Trophoblast cell (in vitro differentiated cells and primary cell): ENCODE data around the gene CNTNAP4. TPM values are rescaled to one million over a fixed set of nuclear protein-coding genes. Genes with fewer than 3 reads are reported as not detected.
A peak's percentile ranks its signal among the peaks of the same experiment; 100 is the strongest.

ENCODE experiments used
- DNase-seq, 2 donors: peaks; one replicate each; pipeline ENCODE4 v3.0.0-alpha.2; 2016
- H2AFZ ChIP-seq: 2 replicates; pipeline ENCODE4 v1.6.1; 2013; ENCODE audit warnings: low read length, moderate library complexity, mild to moderate bottlenecking; ENCODE audit not compliant: insufficient read depth, poor library complexity
- H2AK5ac ChIP-seq: 2 replicates; pipeline ENCODE4 v1.6.1; 2013; ENCODE audit warnings: mild to moderate bottlenecking, low read length
- H2BK120ac ChIP-seq: 2 replicates; pipeline ENCODE4 v1.6.1; 2013; ENCODE audit warnings: low read length, mild to moderate bottlenecking, moderate library complexity; ENCODE audit not compliant: insufficient read depth, poor library complexity
- H2BK12ac ChIP-seq: 2 replicates; pipeline ENCODE4 v1.6.1; 2013; ENCODE audit warnings: mild to moderate bottlenecking, low read length, moderate library complexity
- H2BK5ac ChIP-seq: 2 replicates; pipeline ENCODE4 v1.6.1; 2013; ENCODE audit warnings: low read length, low read depth, moderate library complexity, mild to moderate bottlenecking; ENCODE audit not compliant: poor library complexity
- H3K14ac ChIP-seq: 2 replicates; pipeline ENCODE4 v1.6.1; 2013; ENCODE audit warnings: mild to moderate bottlenecking, low read length
- H3K18ac ChIP-seq: 2 replicates; pipeline ENCODE4 v1.6.1; 2013; ENCODE audit warnings: mild to moderate bottlenecking, low read length
- H3K23ac ChIP-seq: 2 replicates; pipeline ENCODE4 v1.6.1; 2013; ENCODE audit warnings: low read length
- H3K27ac ChIP-seq: 2 replicates; pipeline ENCODE4 v1.5.1; 2013; ENCODE audit warnings: low read depth, mild to moderate bottlenecking, inconsistent platforms, low read length, moderate library complexity
- H3K27me3 ChIP-seq: 2 replicates; pipeline ENCODE4 v1.6.1; 2013; ENCODE audit warnings: inconsistent platforms, mild to moderate bottlenecking, low read length, moderate library complexity; ENCODE audit not compliant: insufficient read depth
- H3K36me3 ChIP-seq, 2 experiments: 1 replicate in 1 of 2; 2 replicates in 1 of 2; pipeline ENCODE4 v1.6.1; 2013; ENCODE audit warnings: low read length in 2 of 2, mild to moderate bottlenecking in 2 of 2, moderate library complexity in 1 of 2; ENCODE audit not compliant: insufficient read depth in 2 of 2, control insufficient read depth in 1 of 2
- H3K4ac ChIP-seq: 2 replicates; pipeline ENCODE4 v1.6.1; 2013; ENCODE audit warnings: low read depth, mild to moderate bottlenecking, low read length, moderate library complexity
- H3K4me1 ChIP-seq, 2 experiments: 1 replicate in 1 of 2; 2 replicates in 1 of 2; pipeline ENCODE4 v1.6.1; 2013; ENCODE audit warnings: low read length in 2 of 2, mild to moderate bottlenecking in 2 of 2, moderate library complexity in 1 of 2; ENCODE audit not compliant: insufficient read depth in 2 of 2, control insufficient read depth in 1 of 2
- H3K4me2 ChIP-seq: 2 replicates; pipeline ENCODE4 v1.6.1; 2013; ENCODE audit warnings: inconsistent platforms, mild to moderate bottlenecking, low read length, moderate library complexity
- H3K4me3 ChIP-seq: 2 replicates; pipeline ENCODE4 v1.5.1; 2013; ENCODE audit warnings: mild to moderate bottlenecking, low read depth, low read length, inconsistent platforms
- H3K79me1 ChIP-seq: one replicate; pipeline ENCODE4 v1.6.1; 2013; ENCODE audit warnings: low read length
- H3K79me2 ChIP-seq: 2 replicates; pipeline ENCODE4 v1.6.1; 2013; ENCODE audit warnings: low read length, mild to moderate bottlenecking; ENCODE audit not compliant: control insufficient read depth, insufficient read depth, poor library complexity
- H3K9ac ChIP-seq: 2 replicates; pipeline ENCODE4 v1.6.1; 2013; ENCODE audit warnings: mild to moderate bottlenecking, low read length
- H3K9me3 ChIP-seq: 2 replicates; pipeline ENCODE4 v1.6.1; 2013; ENCODE audit warnings: low read depth, mild to moderate bottlenecking, control low read depth, inconsistent platforms, low read length; ENCODE audit not compliant: insufficient read depth
- H4K12ac ChIP-seq: 2 replicates; pipeline ENCODE4 v1.6.1; 2013; ENCODE audit warnings: low read depth, mild to moderate bottlenecking, low read length, moderate library complexity
- H4K8ac ChIP-seq: 2 replicates; pipeline ENCODE4 v1.6.1; 2013; ENCODE audit warnings: low read depth, mild to moderate bottlenecking, low read length, moderate library complexity
- H4K91ac ChIP-seq: one replicate; pipeline ENCODE4 v1.6.1; 2013; ENCODE audit warnings: low read depth, mild to moderate bottlenecking, low read length, moderate library complexity
- WGBS: extraction: QIAGEN DNeasy Blood & Tissue Kit; methylation state at CpG from one replicate; pipeline ENCODE4 v1.1.7; 2013; ENCODE audit warnings: missing lambda C conversion rate; ENCODE audit not compliant: insufficient read length, insufficient coverage; ENCODE audit errors: extremely low coverage; 5-methylcytosine and 5-hydroxymethylcytosine counted together
- polyA plus RNA-seq: library from polyadenylated mRNA; stranded (reverse); fragments of 200-250 nt; gene quantifications from 2 replicates; pipeline ENCODE4 v1.2.3, GENCODE V29; 2013

The CNTNAP4 gene
- polyA plus RNA-seq: 0.01 and 0.03 TPM in 2 replicates

DNA sequence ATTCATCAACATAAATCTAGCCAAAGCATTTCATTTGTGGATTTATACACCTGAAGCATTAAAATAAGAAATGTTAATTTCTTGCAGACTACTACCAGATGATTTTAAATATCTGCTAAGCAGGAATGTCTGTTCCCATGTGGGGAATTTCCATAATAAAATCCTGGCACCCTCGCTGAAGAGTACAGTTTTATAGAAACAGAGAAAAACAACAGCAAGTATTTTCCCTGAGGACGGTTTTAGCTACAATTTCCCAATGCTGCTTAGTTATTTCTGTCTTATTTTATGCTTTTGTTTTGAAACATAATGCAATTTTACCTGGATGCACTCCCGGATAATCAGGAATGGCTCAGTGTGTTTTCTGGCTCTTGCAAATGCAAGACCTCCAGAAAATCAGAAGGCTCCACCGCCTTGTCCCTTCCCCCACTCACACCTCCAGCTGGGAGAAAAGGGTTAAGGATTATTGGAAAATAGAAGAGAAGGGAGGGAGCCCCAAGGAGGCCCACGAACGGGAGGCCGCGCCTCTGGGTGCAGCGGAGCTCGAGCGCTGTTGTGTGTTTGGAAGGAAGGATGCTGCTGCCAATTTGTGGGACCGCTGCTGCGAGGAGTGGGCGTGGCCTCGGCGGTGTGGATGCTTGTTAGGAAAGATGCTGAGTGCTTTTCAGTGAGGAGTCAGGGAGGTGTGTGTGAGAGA is at the start of gene CNTNAP4:
Gene CNTNAP4 (plus strand): TSS at position 657 of the 694 bp plus-strand sequence. CDS start 262 bp downstream, outside the sequence.
- no peaks in the 10 kb centered on the region for H3K9me3 ChIP-seq
- no peaks in the 10 kb centered on the region for H3K27me3 ChIP-seq
- H3K79me2 ChIP-seq: no peaks in the 10 kb centered on the region
- no peak within 1 kb of the TSS for H4K8ac ChIP-seq
- no peak within 1 kb of the TSS for H2BK5ac ChIP-seq
- H3K79me1 ChIP-seq: no peaks in the 10 kb centered on the region
- H2AFZ ChIP-seq: no peak within 1 kb of the TSS
- no peak within 1 kb of the TSS for H2AK5ac ChIP-seq
- H3K18ac ChIP-seq: no peak within 1 kb of the TSS
- no peaks in the 10 kb centered on the region for H3K4me1 ChIP-seq
- H4K12ac ChIP-seq: no peak within 1 kb of the TSS
- H3K14ac ChIP-seq: no peak within 1 kb of the TSS
- H3K23ac ChIP-seq: no peak within 1 kb of the TSS
- WGBS: no CpG with 5 or more reads among the region's 16 CpGs
- H3K9ac ChIP-seq: no peak within 1 kb of the TSS
- no peak within 1 kb of the TSS for H2BK12ac ChIP-seq
- H3K36me3 ChIP-seq: no peaks in the 10 kb centered on the region
- DNase-seq: no peak
- no peak within 1 kb of the TSS for H4K91ac ChIP-seq
- H3K27ac ChIP-seq: no peak within 1 kb of the TSS
- H3K4me3 ChIP-seq: no peak within 1 kb of the TSS
- no peak within 1 kb of the TSS for H3K4ac ChIP-seq
- H2BK120ac ChIP-seq: no peak within 1 kb of the TSS
- H3K4me2 ChIP-seq: no peak within 1 kb of the TSS

GRCh38 chr16:76228546-76229146 is 48.6 kb upstream of the CNTNAP4 start:
- no peaks in the 10 kb centered on the region for H3K79me2 ChIP-seq
- no peak overlapping the region for H2BK12ac ChIP-seq
- no CpG with 5 or more reads among the region's 2 CpGs for WGBS
- no peak overlapping the region for H3K4me3 ChIP-seq
- H3K27me3 ChIP-seq: no peaks in the 10 kb centered on the region
- H3K23ac ChIP-seq: no peak overlapping the region
- no peak overlapping the region for H3K18ac ChIP-seq
- H4K8ac ChIP-seq: no peak overlapping the region
- H3K14ac ChIP-seq: no peak overlapping the region
- no peaks in the 10 kb centered on the region for H3K36me3 ChIP-seq
- H4K12ac ChIP-seq: no peak overlapping the region
- H3K9me3 ChIP-seq: no peaks in the 10 kb centered on the region
- H3K4ac ChIP-seq: no peak overlapping the region
- H2BK120ac ChIP-seq: no peak overlapping the region
- peaks cover 0 to 9% of the 10 kb centered on the region in 2 experiments for H3K4me1 ChIP-seq
- H4K91ac ChIP-seq: no peak overlapping the region
- no peak overlapping the region for H3K4me2 ChIP-seq
- H2AK5ac ChIP-seq: no peak overlapping the region
- H2BK5ac ChIP-seq: no peak overlapping the region
- no peak overlapping the region for H2AFZ ChIP-seq
- H3K27ac ChIP-seq: no peak overlapping the region
- peak; percentile 51 to 70 for DNase-seq
- peaks cover 2% of the 10 kb centered on the region for H3K79me1 ChIP-seq
- H3K9ac ChIP-seq: no peak overlapping the region

DNA sequence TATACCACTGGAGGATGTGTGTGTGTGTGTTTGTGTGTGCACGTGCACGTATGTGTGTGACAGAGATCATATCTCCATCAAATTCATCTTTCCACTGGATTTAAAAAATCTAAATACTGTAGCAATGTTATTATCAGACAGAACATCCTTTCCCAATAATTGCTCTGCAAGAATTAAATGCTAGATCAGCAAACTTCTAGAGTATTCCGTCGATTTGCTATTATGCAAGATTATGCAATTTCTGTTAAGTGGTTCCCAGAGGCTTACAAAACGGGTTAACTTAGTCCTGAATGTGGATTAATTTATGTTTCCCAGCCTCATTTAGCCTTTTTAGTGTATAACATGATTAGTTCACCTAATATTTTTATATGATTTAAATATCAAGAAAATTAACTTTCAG is 44.5 kb upstream of the CNTNAP4 start:
- no peak overlapping the region for H3K14ac ChIP-seq
- H3K23ac ChIP-seq: no peak overlapping the region
- H2BK5ac ChIP-seq: no peak overlapping the region
- H3K9ac ChIP-seq: no peak overlapping the region
- no peaks in the 10 kb centered on the region for H3K79me1 ChIP-seq
- no peak overlapping the region for H4K12ac ChIP-seq
- no CpG with 5 or more reads among the region's 5 CpGs for WGBS
- no peaks in the 10 kb centered on the region for H3K27me3 ChIP-seq
- H3K9me3 ChIP-seq: peaks cover 2% of the 10 kb centered on the region
- no peak overlapping the region for H2BK12ac ChIP-seq
- no peak overlapping the region for H2AK5ac ChIP-seq
- no peak overlapping the region for H3K4me3 ChIP-seq
- H3K4me1 ChIP-seq: no peaks in the 10 kb centered on the region
- no peaks in the 10 kb centered on the region for H3K36me3 ChIP-seq
- no peak overlapping the region for H3K18ac ChIP-seq
- H2AFZ ChIP-seq: no peak overlapping the region
- no peak overlapping the region for H3K4me2 ChIP-seq
- H3K4ac ChIP-seq: no peak overlapping the region
- no peak overlapping the region for H3K27ac ChIP-seq
- no peak overlapping the region for H2BK120ac ChIP-seq
- no peak overlapping the region for H4K91ac ChIP-seq
- no peak overlapping the region for H4K8ac ChIP-seq
- H3K79me2 ChIP-seq: no peaks in the 10 kb centered on the region
- no peak for DNase-seq

DNA sequence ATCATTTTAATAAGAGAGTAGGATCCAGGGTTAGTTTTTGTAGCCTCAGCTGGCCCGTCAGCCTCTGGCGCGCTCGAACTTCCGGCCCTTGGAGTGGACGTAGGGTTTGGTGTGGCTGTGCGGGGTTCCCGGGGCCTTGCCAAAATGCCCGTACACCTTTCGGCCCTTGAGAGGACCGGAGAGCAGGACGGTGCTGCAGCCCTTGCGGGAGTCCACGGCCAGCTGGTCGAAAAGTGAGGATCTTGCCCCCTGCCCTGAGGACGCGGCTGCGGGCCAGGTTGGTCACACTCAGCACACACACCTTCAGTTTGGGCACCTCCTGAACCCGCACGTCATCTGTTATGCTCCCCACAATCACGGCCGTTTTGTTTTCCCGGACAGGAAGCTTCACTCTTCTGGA is 42.2 kb upstream of the CNTNAP4 start:
- no peak overlapping the region for H4K91ac ChIP-seq
- DNase-seq: no peak
- no peak overlapping the region for H3K4ac ChIP-seq
- H2AK5ac ChIP-seq: no peak overlapping the region
- H3K79me1 ChIP-seq: no peaks in the 10 kb centered on the region
- H2BK5ac ChIP-seq: no peak overlapping the region
- no peak overlapping the region for H3K4me2 ChIP-seq
- H2BK12ac ChIP-seq: no peak overlapping the region
- peak overlapping the region; percentile 13 for H3K4me3 ChIP-seq
- no peak overlapping the region for H2BK120ac ChIP-seq
- H3K23ac ChIP-seq: no peak overlapping the region
- H4K12ac ChIP-seq: no peak overlapping the region
- no peak overlapping the region for H3K9ac ChIP-seq
- H4K8ac ChIP-seq: no peak overlapping the region
- H2AFZ ChIP-seq: no peak overlapping the region
- H3K36me3 ChIP-seq: no peaks in the 10 kb centered on the region
- no CpG with 5 or more reads among the region's 23 CpGs for WGBS
- no peaks in the 10 kb centered on the region for H3K79me2 ChIP-seq
- no peak overlapping the region for H3K14ac ChIP-seq
- H3K9me3 ChIP-seq: peaks cover 2% of the 10 kb centered on the region
- no peak overlapping the region for H3K18ac ChIP-seq
- H3K4me1 ChIP-seq: no peaks in the 10 kb centered on the region
- H3K27me3 ChIP-seq: no peaks in the 10 kb centered on the region
- H3K27ac ChIP-seq: no peak overlapping the region
